Measurements from ENCODE around the gene MORN1. TPM values are rescaled to one million over a fixed set of nuclear protein-coding genes. Genes with fewer than 3 reads are reported as not detected.

The MORN1 gene
- total and polyA plus RNA-seq, 2 experiments from 2014 or later, result 4.8 to 11.1 TPM

DNA sequence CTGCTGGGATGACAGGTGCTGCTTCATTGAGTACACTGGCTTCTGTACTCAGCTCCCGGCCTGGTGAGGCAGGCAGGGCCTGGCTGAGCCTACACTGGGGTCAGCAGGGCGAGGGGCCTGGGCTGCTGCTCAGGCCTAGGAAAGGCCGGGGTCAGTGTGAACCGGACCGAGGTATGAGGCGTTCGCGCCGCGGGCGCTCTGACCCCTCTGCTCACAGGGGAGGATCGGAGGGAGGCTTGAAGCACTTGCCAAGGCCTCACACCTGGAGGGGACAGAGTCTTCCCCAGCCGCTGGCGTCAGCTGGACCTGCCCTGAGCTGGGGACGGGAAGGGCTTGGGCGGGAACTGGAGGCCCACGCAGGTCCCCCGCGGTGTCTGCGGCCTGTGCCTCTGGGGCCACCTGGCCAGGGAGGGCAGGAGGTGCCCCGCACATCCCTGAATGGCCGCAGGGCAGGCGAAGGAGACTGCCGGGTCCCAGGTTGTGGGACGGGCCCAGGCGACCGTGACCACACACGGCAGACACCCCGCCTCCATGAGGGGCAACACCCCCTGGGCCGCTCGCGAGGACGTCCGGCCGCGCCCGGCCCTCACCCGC lies 20.5 kb upstream of the MORN1 start (continued):
- TF ChIP-seq JUNB (IDR thresholded peaks at IDR 0.05; ENCODE audit: unreplicated experiment), result no peak
- TF ChIP-seq, protein P1, sequence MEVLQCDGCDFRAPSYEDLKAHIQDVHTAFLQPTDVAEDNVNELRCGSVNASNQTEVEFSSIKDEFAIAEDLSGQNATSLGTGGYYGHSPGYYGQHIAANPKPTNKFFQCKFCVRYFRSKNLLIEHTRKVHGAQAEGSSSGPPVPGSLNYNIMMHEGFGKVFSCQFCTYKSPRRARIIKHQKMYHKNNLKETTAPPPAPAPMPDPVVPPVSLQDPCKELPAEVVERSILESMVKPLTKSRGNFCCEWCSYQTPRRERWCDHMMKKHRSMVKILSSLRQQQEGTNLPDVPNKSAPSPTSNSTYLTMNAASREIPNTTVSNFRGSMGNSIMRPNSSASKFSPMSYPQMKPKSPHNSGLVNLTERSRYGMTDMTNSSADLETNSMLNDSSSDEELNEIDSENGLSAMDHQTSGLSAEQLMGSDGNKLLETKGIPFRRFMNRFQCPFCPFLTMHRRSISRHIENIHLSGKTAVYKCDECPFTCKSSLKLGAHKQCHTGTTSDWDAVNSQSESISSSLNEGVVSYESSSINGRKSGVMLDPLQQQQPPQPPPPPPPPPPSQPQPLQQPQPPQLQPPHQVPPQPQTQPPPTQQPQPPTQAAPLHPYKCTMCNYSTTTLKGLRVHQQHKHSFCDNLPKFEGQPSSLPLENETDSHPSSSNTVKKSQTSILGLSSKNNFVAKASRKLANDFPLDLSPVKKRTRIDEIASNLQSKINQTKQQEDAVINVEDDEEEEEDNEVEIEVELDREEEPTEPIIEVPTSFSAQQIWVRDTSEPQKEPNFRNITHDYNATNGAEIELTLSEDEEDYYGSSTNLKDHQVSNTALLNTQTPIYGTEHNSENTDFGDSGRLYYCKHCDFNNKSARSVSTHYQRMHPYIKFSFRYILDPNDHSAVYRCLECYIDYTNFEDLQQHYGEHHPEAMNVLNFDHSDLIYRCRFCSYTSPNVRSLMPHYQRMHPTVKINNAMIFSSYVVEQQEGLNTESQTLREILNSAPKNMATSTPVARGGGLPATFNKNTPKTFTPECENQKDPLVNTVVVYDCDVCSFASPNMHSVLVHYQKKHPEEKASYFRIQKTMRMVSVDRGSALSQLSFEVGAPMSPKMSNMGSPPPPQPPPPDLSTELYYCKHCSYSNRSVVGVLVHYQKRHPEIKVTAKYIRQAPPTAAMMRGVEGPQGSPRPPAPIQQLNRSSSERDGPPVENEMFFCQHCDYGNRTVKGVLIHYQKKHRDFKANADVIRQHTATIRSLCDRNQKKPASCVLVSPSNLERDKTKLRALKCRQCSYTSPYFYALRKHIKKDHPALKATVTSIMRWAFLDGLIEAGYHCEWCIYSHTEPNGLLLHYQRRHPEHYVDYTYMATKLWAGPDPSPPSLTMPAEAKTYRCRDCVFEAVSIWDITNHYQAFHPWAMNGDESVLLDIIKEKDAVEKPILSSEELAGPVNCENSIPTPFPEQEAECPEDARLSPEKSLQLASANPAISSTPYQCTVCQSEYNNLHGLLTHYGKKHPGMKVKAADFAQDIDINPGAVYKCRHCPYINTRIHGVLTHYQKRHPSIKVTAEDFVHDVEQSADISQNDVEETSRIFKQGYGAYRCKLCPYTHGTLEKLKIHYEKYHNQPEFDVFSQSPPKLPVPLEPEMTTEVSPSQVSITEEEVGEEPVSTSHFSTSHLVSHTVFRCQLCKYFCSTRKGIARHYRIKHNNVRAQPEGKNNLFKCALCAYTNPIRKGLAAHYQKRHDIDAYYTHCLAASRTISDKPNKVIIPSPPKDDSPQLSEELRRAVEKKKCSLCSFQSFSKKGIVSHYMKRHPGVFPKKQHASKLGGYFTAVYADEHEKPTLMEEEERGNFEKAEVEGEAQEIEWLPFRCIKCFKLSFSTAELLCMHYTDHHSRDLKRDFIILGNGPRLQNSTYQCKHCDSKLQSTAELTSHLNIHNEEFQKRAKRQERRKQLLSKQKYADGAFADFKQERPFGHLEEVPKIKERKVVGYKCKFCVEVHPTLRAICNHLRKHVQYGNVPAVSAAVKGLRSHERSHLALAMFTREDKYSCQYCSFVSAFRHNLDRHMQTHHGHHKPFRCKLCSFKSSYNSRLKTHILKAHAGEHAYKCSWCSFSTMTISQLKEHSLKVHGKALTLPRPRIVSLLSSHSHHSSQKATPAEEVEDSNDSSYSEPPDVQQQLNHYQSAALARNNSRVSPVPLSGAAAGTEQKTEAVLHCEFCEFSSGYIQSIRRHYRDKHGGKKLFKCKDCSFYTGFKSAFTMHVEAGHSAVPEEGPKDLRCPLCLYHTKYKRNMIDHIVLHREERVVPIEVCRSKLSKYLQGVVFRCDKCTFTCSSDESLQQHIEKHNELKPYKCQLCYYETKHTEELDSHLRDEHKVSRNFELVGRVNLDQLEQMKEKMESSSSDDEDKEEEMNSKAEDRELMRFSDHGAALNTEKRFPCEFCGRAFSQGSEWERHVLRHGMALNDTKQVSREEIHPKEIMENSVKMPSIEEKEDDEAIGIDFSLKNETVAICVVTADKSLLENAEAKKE (CRISPR knock-in tag; IDR thresholded peaks at IDR 0.05), result no peak

DNA sequence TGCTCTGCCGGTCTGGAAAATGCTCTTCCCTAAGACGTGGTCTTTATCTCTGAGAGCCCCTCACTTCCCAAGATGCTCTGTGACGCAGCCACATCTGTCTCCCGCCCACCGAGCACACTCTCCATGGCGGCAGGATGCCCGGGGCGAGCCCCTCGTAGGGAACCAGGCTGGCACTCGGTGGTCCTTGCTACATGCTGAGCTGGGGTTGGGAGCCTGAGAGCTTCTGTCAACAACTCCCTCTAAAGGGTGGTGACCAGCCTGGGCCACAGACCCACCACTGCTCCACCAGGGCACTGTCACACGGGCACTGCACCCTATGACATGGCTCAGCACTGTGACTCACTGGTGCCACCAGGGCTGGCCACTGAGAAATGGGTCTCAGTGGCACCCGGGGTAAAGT lies 18.4 kb upstream of the MORN1 start:
- peaks cover 8% of the 10 kb centered on the region for H3K4me1 Mint-ChIP-seq
- peaks cover 25% of the 10 kb centered on the region for H3K27me3 Mint-ChIP-seq (ENCODE audit: insufficient read depth, low read depth, poor library complexity)
- peaks cover 26% of the 10 kb centered on the region; the same call in 2 of the 3 replicates for H3K36me3 Mint-ChIP-seq (ENCODE audit: low read depth)
- H3K27ac Mint-ChIP-seq, result no peak overlapping the region
- H4K20me1 ChIP-seq (replicated peaks; ENCODE audit: insufficient read depth), result no peaks in the 10 kb centered on the region
- no peak overlapping the region for H3K4me2 ChIP-seq
- H3K4me1 ChIP-seq (ENCODE audit: insufficient read depth), result peaks cover 7% of the 10 kb centered on the region; the same call in 1 of the 2 replicates
- no peaks in the 10 kb centered on the region for H3K79me2 ChIP-seq (replicated peaks; ENCODE audit: insufficient read depth)
- DNase-seq (ENCODE audit: low spot score) (no peak), ATAC-seq (no peak)
- H3K4me3 ChIP-seq, result no peak overlapping the region
- H3K4me3 Mint-ChIP-seq, result no peak overlapping the region; the same call in 2 of the 3 replicates
- no peaks in the 10 kb centered on the region for H3K9me3 Mint-ChIP-seq
- H3K9me2 ChIP-seq (ENCODE audit: insufficient read depth), result no peaks in the 10 kb centered on the region
- no peaks in the 10 kb centered on the region for H3K27me3 ChIP-seq (ENCODE audit: insufficient read depth)
- 0 out of 2 replicates have a peak, but pooled peaks cover 5% of the 10 kb centered on the region for H3K36me3 ChIP-seq (ENCODE audit: insufficient read depth)
- H2AFZ ChIP-seq, result no peak overlapping the region
- peaks cover 4% of the 10 kb centered on the region; the same call in 1 of the 2 replicates for H3F3A ChIP-seq (replicated peaks; ENCODE audit: low read depth)
- no peak overlapping the region for H3K27ac ChIP-seq (ENCODE audit: low read depth)
- no peak for TF ChIP-seq EZH2phosphoT487 (IDR thresholded peaks at IDR 0.05; ENCODE audit: unreplicated experiment)
- no peak for TF ChIP-seq CREB1 (CRISPR knock-in tag; IDR thresholded peaks at IDR 0.05; ENCODE audit: low read depth)
- no peak for TF ChIP-seq NANOG (IDR thresholded peaks at IDR 0.05; ENCODE audit: borderline replicate concordance)
- TF ChIP-seq JUNB (IDR thresholded peaks at IDR 0.05; ENCODE audit: unreplicated experiment), result no peak
- TF ChIP-seq, protein P2, sequence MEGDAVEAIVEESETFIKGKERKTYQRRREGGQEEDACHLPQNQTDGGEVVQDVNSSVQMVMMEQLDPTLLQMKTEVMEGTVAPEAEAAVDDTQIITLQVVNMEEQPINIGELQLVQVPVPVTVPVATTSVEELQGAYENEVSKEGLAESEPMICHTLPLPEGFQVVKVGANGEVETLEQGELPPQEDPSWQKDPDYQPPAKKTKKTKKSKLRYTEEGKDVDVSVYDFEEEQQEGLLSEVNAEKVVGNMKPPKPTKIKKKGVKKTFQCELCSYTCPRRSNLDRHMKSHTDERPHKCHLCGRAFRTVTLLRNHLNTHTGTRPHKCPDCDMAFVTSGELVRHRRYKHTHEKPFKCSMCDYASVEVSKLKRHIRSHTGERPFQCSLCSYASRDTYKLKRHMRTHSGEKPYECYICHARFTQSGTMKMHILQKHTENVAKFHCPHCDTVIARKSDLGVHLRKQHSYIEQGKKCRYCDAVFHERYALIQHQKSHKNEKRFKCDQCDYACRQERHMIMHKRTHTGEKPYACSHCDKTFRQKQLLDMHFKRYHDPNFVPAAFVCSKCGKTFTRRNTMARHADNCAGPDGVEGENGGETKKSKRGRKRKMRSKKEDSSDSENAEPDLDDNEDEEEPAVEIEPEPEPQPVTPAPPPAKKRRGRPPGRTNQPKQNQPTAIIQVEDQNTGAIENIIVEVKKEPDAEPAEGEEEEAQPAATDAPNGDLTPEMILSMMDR (conservative IDR thresholded peaks at IDR 0.05; ENCODE audit: low read depth in 2 of 2), result no peak
- TF ChIP-seq, protein P3, sequence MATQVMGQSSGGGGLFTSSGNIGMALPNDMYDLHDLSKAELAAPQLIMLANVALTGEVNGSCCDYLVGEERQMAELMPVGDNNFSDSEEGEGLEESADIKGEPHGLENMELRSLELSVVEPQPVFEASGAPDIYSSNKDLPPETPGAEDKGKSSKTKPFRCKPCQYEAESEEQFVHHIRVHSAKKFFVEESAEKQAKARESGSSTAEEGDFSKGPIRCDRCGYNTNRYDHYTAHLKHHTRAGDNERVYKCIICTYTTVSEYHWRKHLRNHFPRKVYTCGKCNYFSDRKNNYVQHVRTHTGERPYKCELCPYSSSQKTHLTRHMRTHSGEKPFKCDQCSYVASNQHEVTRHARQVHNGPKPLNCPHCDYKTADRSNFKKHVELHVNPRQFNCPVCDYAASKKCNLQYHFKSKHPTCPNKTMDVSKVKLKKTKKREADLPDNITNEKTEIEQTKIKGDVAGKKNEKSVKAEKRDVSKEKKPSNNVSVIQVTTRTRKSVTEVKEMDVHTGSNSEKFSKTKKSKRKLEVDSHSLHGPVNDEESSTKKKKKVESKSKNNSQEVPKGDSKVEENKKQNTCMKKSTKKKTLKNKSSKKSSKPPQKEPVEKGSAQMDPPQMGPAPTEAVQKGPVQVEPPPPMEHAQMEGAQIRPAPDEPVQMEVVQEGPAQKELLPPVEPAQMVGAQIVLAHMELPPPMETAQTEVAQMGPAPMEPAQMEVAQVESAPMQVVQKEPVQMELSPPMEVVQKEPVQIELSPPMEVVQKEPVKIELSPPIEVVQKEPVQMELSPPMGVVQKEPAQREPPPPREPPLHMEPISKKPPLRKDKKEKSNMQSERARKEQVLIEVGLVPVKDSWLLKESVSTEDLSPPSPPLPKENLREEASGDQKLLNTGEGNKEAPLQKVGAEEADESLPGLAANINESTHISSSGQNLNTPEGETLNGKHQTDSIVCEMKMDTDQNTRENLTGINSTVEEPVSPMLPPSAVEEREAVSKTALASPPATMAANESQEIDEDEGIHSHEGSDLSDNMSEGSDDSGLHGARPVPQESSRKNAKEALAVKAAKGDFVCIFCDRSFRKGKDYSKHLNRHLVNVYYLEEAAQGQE (IDR thresholded peaks at IDR 0.05; ENCODE audit: unreplicated experiment), result no peak

Data from GM23338 (cell line).